Stimulated activated CD4-positive, alpha-beta T cell treated with anti-CD3 and anti-CD28 coated beads, Interleukin-12 subunit alpha, Interleukin-12 subunit beta, amount 100 ng/mL, for 48 hours (primary cell): Measurements from ENCODE around the gene SLCO2A1.

Experiments used
- DNase-seq, 3 donors: peaks; one replicate each; pipeline ENCODE4 v3.0.0-alpha.2; 2020; ENCODE audit warnings: low read depth in 2 of 3, low spot score in 1 of 3

SLCO2A1 gene

GRCh38 chr3:134060561-134061385 is 31.0 kb upstream of the SLCO2A1 start:
- no peak for DNase-seq

- no peak for DNase-seq
Measured at GRCh38 chr3:134059671-134060560, 30.2 kb upstream of the SLCO2A1 start.

DNA sequence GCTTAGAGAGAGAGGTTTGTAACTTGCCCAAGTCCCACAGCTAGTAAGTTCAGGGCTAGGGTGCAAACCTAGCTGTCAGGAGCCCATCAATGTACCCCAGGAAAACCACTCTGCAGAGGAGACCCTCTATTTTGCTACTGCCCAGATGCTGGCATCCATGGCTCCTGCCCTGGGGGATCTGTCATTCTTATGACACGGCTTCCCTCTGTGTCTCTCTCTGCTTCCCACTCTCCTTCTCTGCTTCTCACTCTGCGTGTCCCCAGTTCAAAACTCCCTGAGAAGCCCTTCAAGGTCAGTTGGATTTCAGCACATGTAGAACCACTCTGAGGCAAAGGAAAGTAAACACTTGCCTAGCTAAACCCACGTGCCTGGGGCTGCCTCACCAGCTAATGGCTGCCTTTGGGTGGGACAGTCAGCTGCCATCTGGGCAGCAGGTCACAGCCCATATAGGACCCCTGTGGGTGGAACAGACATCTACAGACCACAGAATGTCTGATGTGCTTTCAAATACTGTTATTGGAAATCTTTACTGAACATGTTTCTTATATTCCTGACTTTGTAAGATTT is 29.4 kb upstream of the SLCO2A1 start:
- DNase-seq: no peak

DNA sequence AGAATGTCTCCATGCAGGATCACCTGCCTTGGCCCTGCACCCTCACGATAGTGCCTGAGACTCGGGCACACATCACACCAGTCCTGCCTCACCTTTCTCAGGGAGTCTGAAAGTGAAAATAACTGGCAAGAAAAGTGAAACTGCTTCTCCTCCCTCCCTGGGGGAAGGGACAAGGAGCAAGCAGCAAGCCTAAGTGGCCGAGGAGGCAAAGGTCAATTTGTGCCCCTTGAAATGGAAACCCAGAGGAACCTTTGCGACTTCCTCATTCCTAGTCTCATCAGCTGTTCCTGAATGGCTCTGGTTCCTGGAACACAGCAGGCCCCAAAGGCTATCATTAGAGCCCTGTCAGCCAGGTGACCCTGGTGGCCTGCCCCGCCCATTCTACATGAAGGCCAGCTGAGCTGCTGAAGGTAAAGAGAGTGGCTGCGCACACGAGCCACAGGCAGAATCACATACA is 28.0 kb upstream of the SLCO2A1 start:
- no peak for DNase-seq

DNA sequence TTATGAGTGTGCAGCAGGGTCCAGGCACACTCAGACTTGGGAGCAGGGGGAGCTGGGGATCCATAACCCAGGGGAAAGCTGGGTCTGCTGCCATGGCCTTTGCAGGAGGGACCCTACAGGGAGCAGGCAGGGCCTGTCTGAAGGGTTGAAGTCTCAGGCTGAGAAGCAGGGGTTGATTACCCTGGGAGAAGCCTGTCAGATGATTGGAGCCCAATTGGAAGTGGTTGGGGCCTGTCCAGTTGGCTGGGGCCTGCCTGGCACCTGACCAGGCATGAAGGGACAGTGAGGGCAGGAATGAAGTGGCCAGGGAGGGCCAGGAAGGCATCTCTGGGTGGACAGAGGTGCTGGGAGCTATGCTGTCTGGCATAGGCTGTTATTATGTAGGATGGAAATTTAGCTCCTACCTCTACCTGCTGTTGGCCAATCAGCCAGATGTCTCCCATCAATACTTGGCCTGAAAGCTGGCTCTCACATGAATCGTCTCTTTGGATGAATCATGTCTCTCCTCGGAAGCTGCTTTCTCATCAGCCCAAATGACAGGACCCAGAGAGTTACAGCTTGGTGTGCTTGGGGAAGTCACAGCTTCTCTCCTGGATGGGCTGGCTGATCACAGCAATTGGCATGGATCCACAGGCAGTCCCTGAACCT is 27.4 kb upstream of the SLCO2A1 start:
- no peak for DNase-seq

DNA sequence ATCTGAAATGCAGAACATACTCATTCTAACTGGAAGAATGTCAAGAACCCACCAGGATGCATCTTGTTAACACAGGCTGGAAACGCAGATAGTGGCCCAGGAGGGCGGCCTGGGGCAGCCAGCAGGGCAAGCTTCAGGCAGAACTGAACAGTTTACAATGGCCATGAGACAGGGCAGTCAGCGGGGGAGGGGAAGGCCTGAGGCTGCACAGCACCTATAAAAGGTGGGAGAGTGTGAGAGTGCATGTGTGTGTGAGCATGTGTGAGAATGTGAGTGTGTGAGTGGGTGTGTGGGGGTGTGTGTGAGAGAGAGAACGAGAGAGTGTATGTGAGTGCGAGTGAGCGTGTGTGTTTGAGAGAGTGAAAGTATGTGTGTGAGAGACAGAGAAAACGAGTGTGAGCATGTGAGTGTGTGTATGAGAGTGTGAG is 26.8 kb upstream of the SLCO2A1 start:
- no peak for DNase-seq

GRCh38 chr3:134055661-134056060 is 25.9 kb upstream of the SLCO2A1 start:
- DNase-seq: no peak

DNA sequence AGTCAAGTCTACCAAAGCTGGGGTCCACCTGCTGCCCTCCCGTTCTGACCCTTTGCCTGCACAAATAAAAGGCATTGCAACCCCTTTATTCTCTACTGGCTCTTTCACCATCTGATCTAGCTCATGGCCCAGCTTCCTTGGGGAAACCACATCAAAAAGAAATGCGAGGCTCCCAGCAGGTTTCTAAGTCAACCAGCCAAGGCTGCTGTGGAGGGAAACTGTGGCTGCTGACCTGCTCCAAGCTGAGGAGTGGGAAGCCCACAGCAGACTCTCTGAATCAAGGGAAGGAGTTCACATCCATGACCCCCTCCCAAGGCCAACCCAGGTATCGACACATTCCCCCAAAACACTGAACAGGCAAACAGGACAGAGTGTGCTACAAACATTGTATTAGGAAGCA is 25.2 kb upstream of the SLCO2A1 start:
- no peak for DNase-seq

DNA sequence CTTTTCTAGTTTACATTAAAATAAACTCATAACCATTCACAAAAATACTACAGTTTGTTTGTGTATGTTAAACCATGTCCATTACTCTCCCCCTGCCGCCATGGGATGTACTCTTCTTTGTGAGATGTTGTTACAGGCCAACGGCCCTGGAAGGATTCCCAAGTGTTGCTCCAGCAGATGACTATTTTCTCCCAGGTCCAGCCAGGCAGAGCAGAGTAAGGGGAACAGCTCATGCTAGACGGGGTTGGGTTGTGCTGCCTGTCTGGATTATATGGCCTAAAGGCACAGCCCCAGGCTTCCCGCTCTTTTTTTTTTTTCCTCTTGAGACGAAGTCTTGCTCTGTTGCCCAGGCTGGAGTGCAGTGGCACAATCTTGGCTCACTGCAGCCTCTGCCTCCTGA is 24.5 kb upstream of the SLCO2A1 start:
- DNase-seq: no peak

- DNase-seq: no peak
Measured at GRCh38 chr3:134052370-134052769, 22.6 kb upstream of the SLCO2A1 start.

- DNase-seq: no peak
Measured at GRCh38 chr3:134049676-134050075, 20.0 kb upstream of the SLCO2A1 start.

DNA sequence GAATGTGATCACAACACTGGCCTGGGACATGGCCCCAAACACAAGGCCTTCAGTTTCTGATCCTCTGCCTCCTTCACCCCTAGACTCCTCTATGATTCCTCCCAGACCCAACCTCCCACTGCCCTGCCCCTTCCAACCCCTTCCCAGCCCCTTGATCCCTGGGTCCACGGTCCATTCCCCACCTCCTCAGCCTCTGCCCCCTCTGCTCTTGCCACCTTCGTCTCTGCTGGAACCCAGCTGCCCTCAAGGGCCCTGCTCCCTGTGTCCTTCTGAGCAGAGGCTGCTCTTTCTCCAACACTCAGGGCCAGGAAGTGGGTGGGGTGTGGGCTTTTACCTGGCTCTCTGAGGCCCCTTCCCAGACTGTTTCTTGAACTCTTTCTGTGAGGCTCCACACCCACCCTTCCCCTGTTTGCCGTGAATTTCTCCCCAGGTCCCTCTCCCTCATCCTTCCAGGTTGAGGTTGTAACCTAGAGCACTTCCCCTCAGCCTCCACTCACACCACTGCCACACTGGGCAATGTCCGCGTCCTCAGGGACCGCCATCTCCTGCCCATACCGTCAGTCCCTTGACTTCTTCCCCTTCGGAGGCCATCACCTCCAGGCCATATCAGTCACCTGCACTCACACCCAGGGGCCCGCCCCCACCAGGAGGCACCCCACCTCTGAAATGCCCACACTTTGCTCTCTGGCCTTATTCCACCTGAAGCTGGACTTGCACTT is 18.7 kb upstream of the SLCO2A1 start:
- no peak for DNase-seq

- no peak for DNase-seq
Measured at GRCh38 chr3:134044459-134044858, 14.7 kb upstream of the SLCO2A1 start.

DNA sequence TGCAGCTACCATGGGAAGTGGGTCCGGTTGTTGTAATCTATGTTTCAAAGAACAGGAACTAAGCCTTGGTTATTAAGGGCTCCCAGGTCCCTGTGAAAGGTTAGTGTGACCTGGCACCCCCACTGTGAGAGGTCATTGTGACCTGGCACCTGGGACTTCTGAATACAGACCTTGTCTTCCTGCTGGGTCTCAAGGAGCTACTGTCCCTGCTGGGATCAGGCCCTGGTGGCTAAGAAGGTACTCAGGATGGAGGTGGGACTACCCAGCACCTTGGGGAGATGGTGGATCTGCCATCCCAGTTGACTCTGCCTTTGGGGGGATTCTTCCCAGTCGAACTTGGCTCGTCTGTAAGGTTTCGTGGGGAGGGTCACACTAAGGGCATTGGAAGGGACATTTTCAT is 10.3 kb upstream of the SLCO2A1 start:
- DNase-seq: no peak

- DNase-seq: no peak
Measured at GRCh38 chr3:134039161-134039862, 9.6 kb upstream of the SLCO2A1 start.

GRCh38 chr3:134038716-134039115 is 9.0 kb upstream of the SLCO2A1 start:
- no peak for DNase-seq

- DNase-seq: no peak
Measured at GRCh38 chr3:134038071-134038491, 8.4 kb upstream of the SLCO2A1 start.

DNA sequence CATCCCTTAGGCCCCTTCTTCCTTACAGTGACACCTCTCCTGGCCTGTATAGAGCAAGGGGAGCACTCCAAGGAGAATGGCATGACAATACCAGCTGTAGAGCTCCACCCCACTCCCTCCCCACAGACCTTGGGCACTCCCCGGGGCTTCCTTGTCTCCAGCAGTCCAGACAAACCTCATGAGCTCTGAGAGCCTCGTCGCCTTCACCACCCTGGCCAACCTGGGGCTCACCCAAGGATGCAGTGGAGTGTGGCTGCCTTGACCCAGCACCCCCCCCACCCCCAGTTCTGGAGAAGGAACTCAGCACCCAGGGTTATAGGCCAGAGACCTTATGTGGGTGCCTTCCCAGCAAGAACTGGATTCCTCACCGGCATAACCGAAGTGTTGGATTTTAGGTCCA is 7.4 kb upstream of the SLCO2A1 start:
- DNase-seq: no peak

GRCh38 chr3:134036291-134036690 is 6.6 kb upstream of the SLCO2A1 start:
- no peak for DNase-seq

- no peak for DNase-seq
Measured at GRCh38 chr3:134035836-134036235, 6.1 kb upstream of the SLCO2A1 start.
